NB4 (cell line): ENCODE measurements around the gene WDR1.

Experiments
- DNase-seq: peaks from one replicate; pipeline ENCODE4 v3.0.0; 2010; ENCODE audit warnings: low read depth
- H3K4me3 ChIP-seq: one replicate; pipeline ENCODE4 v1.5.1; 2011; ENCODE audit warnings: mild to moderate bottlenecking, low read depth, low read length, moderate library complexity
- MYC ChIP-seq: IDR thresholded peaks from 2 replicates; pipeline ENCODE4 v1.6.1; 2011; ENCODE audit warnings: low read depth, low read length
- POLR2A ChIP-seq: IDR thresholded peaks from 2 replicates; pipeline ENCODE4 v1.6.1; 2011; ENCODE audit warnings: mild to moderate bottlenecking; ENCODE audit not compliant: insufficient read length; ENCODE audit errors: extremely low read depth
- TF ChIP-seq, protein P1 (sequence below): IDR thresholded peaks from one replicate; pipeline ENCODE4 v1.5.1; 2012; ENCODE audit warnings: low read depth, low read length
- TF ChIP-seq, protein P2 (sequence below): IDR thresholded peaks from 2 replicates; pipeline ENCODE4 v1.6.1; 2011; ENCODE audit warnings: low read depth, low read length

WDR1 gene

DNA sequence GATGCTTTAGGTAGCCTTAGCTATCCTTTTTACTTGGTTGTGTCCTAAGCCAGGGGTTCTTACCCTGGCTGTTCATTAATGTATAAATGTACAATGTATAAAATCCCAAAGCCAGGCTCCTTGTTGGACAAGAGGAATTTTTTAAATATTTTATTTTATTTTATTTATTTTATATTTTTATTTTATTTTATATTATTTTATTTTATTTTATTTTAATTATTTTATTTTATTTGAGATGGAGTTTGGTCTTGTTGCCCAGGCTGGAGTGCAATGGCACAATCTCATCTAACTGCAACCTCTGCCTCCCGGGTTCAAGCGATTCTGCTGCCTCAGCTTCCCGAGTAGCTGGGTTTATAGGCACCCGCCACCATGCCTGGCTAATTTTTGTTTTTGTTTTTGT is 87.2 kb downstream of the WDR1 start:
- no peak overlapping the region for H3K4me3 ChIP-seq
- DNase-seq: no peak
- TF ChIP-seq POLR2A (no peak), MYC (no peak)
- TF ChIP-seq, protein P1, sequence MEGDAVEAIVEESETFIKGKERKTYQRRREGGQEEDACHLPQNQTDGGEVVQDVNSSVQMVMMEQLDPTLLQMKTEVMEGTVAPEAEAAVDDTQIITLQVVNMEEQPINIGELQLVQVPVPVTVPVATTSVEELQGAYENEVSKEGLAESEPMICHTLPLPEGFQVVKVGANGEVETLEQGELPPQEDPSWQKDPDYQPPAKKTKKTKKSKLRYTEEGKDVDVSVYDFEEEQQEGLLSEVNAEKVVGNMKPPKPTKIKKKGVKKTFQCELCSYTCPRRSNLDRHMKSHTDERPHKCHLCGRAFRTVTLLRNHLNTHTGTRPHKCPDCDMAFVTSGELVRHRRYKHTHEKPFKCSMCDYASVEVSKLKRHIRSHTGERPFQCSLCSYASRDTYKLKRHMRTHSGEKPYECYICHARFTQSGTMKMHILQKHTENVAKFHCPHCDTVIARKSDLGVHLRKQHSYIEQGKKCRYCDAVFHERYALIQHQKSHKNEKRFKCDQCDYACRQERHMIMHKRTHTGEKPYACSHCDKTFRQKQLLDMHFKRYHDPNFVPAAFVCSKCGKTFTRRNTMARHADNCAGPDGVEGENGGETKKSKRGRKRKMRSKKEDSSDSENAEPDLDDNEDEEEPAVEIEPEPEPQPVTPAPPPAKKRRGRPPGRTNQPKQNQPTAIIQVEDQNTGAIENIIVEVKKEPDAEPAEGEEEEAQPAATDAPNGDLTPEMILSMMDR: no peak
- TF ChIP-seq, protein P2, sequence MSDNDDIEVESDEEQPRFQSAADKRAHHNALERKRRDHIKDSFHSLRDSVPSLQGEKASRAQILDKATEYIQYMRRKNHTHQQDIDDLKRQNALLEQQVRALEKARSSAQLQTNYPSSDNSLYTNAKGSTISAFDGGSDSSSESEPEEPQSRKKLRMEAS: no peak

DNA sequence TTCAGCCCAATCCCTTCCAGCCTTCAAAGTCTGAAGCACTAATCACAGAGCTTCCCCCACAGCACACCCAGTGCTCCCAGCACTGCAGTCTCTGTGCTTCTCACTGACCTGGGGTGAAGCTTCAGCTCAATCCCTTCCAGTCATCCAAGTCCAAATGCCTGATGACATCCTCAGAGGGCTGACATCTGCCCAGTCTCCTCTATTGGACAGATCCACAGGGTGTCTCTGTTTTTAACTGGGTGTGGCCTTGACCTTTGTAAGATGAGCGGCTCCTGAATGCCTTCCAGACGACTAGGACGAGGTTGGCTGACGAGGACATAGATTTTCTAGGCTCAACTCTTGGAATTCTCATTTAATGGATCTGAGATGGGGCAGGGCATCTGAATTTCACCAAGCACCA is 87.7 kb downstream of the WDR1 start:
- TF ChIP-seq MYC (no peak), POLR2A (no peak)
- TF ChIP-seq, protein P2: no peak
- TF ChIP-seq, protein P1: no peak
- no peak for DNase-seq
- H3K4me3 ChIP-seq: no peak overlapping the region

DNA sequence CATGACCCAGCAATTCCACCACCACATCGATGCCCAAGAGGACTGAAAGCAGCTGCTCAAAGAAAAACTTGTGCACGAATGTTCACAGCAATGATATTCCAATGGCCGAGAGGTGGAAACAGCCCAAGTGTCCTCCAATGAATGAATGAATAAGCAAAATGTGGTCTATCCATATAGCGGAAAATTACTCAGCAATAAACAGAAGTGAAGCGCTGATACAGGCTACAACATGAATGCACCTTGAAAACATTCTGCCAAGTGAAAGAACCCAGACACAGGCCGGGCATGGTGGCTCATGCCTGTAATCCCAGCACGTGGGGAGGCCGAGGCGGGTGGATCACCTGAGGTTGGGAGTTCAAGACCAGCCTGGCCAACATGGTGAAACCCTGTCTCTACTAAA is 90.1 kb downstream of the WDR1 start:
- no peak overlapping the region for H3K4me3 ChIP-seq
- DNase-seq: no peak
- no peak for TF ChIP-seq MYC
- no peak for TF ChIP-seq POLR2A
- TF ChIP-seq, protein P2: no peak
- TF ChIP-seq, protein P1: no peak

DNA sequence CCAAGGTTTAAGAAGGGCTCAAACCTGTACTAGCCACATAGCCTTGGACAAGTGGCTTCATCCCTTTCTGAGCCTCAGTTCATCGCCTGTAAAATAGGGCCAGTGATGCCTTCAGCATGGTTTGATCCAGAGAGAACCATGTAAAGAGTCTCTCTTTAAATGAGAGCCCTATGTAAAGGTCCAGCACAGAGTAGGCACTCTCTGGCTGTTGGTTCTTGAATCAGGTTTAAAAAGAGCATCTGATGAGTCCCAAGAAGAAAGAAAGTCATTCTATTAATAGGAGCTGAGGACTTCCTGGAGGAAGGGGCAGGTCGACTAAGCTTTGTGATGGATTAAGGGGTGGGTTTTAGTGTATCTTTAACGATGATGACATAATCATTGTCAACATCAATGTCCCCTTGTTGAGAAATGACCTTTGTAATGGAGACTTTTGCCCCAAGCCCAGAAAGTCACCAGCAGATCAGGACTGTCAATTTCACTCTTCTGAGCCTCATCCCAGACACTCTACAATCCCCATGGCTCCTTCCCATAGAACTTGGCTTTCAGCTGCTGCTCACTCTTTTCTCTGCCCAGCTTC is 91.3 kb downstream of the WDR1 start:
- DNase-seq: no peak
- no peak overlapping the region for H3K4me3 ChIP-seq
- no peak for TF ChIP-seq MYC
- TF ChIP-seq POLR2A: no peak
- TF ChIP-seq, protein P2: no peak
- TF ChIP-seq, protein P1: no peak
